HG03159 (cell line): ENCODE results near the gene TSPAN11.
"Not testable (repeated sequence)": the region's sequence is repeated elsewhere in the genome, so short reads cannot be mapped to it uniquely, and the experiment has no call there.

Experiments used
- ATAC-seq: cut with Tn5 transposase; IDR thresholded peaks from one replicate; pipeline ENCODE4 v1.9.1; 2021; ENCODE audit warnings: mild to moderate bottlenecking, moderate library complexity; ENCODE audit not compliant: unreplicated experiment

TSPAN11 gene

DNA sequence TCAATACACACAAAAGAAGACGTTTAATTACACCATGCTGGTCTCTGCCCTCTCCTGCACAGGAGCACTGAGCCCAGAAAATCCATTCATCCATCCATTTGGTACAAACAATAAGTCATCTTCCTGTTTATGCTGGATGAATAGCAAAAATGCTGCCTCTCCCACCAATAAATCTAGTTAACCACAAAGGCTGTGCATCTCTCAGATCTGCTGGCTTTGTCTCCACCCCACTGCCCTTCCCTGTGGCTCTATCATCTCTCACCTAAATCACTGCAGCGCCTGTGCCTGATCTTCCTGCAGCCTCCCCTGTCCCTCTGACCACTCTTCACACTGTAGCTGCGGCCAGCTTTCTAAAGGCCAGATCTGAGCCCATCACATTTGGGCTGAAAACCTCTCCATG, 74.2 kb downstream of the TSPAN11 start:
- ATAC-seq = no peak

DNA sequence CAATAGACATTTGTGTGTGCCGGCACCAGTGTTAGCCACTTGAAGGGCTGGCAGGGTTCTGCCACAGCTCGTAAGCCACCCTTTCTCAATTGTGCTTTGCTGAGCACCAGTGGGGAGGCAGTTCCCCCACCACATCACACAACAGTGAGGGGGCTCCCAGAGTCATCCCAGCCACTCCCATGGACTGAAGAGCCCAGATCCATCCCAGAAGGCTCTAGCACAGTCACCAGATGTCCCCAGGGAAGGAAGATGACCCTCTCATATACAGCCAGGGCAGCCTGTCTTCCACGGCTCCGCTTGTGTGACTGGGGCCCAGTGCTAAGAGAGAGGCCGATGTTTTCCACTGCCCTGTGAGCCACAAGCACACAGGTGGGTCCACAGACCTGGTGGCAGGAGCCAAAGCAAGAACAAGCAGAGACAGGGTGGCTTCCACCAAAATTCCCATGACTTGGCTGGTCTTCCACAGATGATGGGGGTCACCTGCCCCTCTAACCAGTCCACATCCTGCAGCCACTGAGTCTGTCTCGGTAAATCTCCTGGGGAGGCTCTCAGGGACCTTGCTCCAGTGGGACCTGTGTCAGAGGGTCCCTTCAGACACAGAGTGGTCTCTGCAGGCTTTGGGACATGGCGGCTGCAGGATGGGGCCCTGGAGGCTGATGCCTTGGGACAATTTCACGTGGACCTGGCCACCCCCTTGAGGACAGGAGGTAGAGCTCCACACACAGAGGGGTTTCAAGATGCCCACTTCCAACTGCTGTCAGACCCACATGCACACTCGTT, 75.2 kb downstream of the TSPAN11 start:
- no peak for ATAC-seq

DNA sequence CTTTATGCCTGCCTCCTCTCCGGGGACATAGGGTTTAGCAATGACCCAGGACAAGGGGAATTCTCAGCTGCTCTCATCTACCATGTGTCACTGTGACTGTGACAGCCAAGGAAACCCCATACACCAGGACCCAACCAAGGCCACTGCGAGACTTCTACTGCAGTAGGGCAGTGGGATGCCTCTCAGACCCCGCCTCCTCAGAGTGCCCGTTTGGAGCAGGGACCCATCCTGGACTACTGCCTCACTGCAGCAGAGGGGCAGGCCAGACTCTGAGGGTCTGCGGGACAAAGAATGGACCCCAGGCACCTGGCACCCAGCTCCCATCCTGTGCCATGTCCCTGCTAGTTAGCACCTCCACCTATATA, 75.8 kb downstream of the TSPAN11 start:
- no peak for ATAC-seq

DNA sequence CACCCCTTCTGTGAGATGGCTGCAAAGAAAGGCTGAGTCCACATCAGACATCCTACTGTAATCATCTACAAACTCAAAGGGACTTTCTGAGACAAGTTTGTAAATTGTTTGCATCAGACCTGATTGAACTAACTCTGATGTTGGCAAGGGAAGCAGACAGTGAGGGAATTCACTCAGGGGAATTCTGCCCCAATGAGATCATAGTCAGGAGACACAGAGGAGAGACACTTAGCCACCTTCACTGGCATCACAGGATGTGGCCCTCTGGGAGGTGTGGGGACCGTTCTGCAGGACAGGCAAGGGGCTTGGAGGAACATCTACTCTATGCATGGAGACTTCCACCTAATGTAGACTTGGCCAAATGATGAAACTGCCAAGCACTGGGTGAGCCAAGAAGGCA, 76.5 kb downstream of the TSPAN11 start:
- no peak for ATAC-seq

DNA sequence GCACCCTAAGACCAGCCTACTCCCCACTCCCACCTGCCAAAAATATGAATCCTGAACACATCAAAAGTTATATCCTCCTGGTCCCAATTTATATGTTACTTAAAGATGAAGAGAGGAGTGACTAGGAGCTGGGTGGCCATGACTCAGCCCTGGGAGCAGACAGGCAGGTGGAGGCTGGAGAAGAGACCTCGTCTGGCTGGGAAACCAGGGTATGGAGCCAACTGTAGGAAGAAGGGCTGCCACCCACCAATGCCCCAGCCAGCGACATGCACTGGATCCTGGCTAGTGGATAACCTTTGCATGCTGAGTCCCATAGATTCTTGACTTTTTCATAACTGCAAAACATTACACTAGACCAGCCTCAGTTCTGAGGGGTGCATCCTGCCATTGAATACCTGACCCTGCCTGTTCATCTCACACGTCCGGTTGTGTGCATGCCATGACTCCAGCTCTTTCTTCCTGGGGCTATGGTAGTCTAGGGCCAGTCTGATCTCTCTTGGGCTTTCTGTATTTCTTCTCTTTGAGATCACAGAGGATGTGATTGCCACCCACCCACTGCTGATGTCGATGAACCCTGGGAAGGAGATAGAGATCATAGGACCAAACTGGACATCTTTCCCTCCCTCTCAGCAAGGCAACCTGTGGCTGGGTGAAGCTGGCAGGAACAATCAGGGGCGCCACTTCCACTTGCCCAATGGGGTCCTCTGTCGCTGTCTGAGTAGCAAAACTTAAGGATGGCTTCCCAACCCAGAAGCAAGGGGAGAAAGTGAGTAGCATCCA, 77.5 kb downstream of the TSPAN11 start:
- no peak for ATAC-seq

DNA sequence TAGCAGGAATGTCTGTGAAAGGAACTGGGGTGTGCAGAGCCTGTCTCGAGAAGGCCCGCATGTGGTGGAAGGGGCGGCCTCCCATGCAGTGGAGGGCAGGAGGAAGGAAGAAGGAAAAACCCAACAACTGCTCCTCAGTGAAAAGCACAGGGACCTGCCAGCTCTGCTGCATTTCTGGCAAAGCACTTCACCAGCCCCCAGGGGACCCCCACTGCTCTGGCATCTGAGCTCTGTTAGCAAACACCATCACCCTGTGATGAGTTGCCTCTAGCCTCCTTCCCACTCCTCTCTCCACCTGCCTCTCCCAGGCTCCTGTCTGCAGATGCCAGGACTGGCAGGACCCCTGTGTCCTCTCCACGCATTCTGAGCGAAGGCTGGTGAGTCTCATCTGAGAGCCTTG, 78.1 kb downstream of the TSPAN11 start:
- no peak for ATAC-seq

DNA sequence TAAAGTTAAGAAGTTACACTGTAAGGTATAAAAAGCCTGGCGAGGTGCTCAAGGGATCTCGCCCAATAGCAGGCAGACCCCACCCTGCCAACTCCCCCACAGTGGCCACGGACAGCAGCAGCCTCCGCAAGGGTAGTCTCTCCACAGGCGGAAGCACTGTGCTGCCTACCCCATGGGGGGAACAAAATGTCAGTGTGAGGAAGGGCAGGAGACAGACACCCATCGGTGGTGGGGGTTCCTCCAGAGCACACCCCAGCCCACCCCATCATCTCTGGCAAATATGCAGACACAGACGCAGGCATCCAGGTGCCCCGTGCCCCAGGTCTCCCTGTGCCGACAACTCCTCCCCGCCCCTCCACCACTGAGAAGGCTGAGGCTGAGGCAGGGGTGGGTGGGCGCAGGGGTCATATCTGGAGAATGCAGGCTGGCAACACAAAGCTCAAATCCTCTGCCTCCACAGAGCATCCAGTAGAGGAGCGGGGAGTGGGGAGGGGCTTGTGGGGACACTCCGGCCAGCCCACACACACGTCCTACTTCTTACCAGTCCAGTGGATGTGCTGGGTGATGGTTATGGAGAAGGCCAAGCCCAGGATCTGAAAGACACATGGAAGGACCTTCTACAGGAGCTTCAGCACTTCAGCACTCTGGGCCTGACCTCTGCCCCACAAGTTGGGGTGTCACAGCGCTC, 78.9 kb downstream of the TSPAN11 start:
- ATAC-seq = no peak

DNA sequence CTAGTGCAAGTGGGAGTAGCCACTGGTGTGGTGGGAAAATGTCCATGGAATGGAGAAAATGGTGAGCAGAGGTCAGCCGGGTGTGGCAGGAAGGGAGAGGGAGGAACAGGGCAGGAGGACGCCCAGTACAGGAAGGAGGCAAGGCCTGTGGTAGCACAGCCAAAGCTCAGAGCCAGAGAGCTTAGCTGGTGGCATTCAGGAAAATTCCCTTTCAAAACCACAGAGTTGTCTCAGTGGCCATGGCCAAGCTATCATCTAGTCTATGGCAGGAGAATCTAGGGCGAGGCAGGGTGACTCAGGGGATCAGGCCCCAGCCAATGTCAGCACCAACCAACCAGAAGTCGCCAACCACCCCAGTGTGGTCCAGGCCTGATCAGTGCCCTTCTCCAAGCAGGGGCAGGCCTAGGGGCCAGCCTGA, 79.4 kb downstream of the TSPAN11 start:
- ATAC-seq = no peak

DNA sequence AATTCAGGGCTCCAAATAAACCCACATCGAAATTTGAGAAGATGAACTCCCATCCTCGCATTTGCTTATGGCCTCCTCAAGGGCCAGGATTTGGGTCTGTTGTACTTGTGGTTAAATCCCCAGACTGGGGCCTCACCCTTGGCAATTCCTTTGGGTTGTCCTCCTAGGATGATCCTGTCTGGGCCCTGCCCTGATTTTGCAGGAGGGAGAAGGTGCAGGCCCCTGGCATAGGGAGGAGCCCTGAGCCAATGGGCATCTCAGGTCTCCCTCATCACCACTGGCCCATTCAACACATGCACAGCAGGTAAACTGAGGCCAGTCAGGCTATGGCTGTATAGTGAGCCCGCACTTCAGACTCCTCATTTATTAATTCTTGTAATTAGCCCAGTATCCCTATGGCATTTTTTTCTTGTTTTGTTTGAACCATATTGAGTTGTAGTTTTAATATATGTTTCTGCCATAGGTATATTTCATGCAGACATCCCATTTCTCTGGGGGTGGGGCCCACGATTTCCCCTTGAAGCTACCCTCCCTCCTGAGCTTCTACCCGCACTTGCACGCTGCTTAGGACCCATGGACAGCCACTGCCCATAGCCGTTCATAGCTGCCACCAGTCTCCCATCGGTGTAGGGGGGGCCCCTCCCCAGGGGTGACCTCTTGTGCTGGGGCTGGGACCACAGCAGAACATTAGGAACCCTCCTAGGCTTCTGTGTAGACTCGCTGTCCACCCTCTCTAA, 80.0 kb downstream of the TSPAN11 start:
- no peak for ATAC-seq

DNA sequence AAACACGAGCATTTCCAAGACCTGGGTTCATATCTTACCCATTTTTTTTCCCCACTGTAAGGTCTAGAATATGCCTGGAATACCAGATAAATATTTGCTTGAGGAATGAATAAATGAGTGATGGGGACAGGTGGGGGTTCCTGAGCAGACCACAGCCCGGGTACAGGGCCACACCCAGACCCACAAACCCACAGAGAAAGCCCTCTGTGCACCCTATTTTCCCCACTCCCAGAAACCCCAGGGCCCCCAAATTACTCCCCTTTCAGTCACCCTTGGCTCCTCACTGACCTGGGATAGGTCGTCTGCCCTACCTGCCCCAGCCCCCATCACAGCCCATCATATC, 80.6 kb downstream of the TSPAN11 start:
- ATAC-seq = no peak

DNA sequence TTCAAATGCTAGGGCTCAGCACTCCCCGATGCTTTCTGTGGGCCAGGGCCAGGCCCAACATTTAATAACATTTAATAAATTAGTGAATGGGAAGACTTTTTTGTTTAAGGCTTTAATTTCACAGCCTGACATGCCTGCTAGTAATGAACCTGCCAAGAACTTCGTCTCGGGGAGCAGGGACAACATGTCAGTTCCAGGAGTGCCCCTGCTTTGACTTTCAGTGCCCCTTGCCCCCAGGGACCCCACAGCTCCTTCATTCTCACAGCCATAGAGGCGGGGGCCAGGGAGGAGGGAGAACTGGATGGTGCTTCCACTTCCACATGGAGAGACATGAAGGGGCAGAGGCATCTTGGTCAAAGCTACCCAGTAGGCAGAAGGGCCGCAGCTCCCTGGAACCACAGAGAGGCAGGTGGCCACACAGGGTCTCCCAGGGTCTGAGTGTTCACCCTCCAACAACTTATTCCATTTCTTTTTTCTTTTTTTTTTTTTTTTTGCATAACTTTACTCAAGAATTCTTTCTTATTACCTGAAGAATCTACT, 81.2 kb downstream of the TSPAN11 start:
- ATAC-seq = no peak

DNA sequence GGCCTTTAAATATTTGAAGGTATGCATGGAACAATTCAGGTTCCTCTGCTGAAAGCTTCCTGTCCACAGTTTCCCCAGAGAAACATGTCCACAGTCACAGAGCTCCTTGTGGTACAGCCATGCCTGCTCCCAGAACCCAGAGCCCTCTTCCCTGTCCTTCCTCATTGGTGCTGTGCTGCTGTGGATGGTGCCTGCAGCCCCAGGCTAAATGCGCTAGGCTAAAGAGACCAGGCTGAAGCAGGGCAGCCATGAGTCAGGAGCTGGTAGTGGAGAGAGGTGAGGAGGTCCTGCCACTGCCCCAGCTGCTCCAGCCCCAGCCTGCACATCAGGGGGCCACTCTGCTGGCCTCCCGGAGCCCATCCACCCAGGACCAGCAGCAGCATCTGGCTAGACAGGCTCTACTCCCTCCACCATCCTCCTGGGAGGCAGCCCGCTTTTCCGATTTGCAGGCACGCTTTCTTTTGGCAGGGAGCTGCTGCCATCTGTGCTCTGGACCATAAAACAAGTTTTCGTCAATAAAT, 81.8 kb downstream of the TSPAN11 start:
- ATAC-seq = no peak

DNA sequence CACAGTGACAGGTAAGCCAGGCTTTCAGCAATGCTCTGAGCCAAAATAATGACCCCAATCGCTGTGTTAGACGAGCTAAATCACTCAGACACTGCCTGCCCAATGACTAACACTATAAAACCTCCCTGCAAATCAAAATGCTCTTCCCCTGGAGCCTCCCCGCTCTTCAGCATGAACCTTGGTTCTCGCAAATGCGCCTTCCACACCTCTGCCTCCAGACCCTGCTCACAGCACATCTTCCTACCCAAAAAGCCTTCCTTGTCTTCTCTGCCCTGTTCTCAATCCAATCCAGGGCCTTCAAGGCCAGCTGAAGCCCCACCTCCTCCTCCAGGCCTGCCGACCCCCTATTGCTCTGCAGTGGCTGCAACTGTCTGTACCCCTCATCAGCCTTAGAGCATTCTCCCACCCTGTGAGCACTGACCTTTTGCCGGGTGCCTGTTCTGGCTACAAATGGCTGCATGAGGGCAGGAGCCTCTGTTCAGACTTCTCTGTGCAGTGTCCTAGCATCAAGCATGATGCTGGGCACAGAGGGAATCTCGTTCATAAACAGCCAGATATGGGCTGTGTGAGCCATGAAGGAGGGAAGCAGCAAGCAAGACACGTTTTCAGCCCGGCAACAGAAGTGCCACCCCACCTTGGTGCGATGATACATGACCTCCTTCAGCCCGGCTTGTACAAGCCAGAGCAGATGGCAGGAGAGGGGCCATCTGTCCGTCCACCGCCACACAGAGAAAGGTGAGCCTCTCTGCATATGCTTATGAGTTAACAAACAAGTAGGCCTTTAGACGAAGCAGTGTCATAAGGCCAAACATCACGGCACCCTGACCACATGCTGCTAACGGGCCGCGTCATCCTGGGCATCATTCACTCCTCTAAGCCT, 82.7 kb downstream of the TSPAN11 start:
- no peak for ATAC-seq

DNA sequence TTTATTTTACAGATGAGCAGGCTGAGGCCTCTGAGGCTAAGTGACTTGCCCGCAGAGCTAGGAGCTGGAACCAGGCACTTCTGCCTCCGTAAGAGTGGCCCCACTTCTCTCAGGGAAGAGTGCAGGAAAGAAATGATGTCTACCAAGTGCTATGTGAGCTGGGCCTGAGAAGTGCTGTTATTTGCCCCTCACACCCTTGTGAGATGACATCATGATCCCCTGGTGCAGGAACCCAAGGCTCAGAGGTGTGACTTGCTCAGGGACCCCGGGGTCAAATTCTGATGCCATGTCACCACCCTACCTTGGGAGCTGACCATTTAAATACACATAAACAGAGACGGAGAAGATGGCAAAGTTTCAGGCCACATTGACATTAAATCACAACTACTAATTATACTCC, 83.4 kb downstream of the TSPAN11 start:
- ATAC-seq = no peak

DNA sequence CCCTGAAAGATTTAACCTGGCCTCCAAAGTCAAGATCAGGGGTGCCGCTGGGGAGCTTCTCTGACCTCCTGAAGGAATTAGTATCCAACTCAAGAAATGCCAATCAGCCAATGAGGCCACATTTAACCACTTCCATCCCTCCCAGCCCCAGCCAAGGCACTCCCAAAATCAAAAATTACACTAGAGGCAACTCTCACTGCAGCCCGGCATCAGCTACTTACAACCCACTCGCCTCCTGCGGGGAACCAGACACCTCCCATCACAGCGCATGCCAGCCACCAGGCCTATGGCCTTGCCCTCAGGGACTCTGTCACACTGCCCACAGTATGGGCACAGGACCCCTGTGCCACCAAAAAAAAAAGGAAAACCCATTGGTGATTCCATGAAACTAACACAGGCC, 84.8 kb downstream of the TSPAN11 start:
- no peak for ATAC-seq

DNA sequence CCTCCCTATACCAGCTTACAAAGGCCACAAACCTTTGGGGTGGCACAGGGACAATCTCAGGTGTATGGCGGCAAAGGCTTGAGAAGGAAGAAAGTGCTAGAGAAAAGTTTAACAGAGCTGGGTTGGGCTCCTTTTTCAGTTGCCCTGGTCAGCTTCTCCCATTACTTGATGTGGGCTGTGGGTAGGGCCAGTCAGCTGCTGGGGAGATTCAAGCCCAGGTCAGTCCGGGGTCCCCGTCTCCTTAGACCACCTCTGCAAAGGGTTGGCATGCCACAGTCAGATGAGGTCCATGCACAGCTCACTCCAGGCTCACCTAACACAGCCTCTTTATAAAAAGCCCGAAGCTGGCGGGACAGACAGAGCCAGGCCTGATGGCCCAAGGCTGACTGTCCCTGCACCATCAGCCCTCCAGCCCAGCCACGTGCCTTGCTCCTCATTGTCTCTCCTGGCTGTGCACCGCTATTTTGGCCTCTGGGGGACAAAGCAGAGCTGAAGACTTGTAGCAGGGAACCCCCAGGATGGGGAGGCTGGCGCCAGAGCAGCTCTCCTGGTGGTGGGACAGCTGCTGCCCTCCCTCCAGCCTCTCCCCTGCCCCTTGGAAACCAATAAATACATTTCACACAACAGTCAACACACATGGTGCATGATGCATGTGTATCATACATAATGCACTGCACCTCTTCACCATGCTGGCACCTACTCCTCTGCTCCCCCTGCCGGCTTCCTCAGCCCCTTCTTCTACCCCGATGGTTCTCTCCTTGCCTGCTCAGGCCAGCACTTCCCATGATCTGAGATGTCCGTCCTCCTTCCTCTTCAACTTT, 85.4 kb downstream of the TSPAN11 start:
- ATAC-seq = no peak

DNA sequence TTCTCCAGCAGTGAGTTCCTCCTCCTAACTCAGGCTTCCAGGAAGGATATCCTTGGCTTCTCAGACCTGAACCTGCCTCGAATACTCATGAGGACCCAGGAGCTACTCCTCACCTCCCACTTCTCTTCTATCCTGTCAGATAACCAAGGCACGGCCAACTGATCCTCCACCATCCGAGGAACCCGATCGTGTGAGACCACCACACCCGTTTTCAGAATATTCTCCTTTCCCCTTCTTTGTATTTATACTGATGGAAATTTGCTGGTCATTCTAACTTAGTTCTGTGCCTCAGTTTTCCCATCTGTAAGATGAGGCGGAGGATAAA, 86.0 kb downstream of the TSPAN11 start:
- not testable (repeated sequence) for ATAC-seq

DNA sequence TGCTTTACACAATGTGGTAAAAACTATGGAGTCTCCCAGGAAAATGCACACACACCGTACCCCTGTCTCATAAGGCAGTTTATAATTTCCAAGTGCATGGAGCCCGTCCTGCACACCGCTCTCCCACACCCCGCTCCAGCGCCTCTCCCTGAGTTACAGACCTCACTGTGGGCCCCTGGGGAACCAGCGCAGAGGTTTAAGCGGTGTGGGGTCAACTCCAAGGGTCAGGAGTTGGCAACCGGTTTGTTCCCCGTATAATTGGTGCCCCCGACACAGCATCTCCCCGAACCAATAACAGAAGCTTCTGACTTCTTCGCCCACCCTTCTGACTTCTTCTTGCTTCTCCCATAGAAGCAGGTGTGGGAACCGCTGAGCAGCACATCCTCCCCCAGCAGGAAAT, 88.7 kb downstream of the TSPAN11 start:
- ATAC-seq = no peak

DNA sequence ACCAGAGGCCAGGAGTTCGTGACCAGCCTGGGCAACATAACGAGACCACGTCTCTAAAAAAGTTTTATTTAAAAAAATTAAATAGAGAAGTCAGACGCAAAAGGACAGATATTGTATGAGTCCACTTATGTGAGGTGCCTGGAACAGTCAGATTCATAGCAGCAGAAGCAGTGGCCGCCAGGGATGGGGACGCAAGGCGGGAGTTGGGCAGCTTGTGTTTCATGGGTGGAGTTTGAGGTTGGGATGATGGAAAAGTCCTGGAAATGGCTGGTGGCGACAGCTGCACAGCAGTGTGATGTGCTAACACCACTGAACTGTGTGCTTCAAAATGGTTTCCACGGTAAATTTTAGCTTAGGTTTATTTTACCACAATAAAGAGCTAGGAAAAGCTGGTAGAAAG, 89.5 kb downstream of the TSPAN11 start:
- no peak for ATAC-seq
